BLaER1 (cell line): ENCODE results near the gene SMIM5.

Experiments
- H3K27ac ChIP-seq: shearing (Covaris generic); formaldehyde crosslinking; 2 replicates; pipeline ENCODE4 v1.8.1; 2022
- H3K27me3 ChIP-seq: shearing (Covaris generic); formaldehyde crosslinking; 2 replicates; pipeline ENCODE4 v1.8.1; 2022
- H3K36me3 ChIP-seq: shearing (Covaris generic); formaldehyde crosslinking; 2 replicates; pipeline ENCODE4 v1.8.1; 2022
- H3K4me1 ChIP-seq: shearing (Covaris generic); formaldehyde crosslinking; 2 replicates; pipeline ENCODE4 v1.8.1; 2022
- H3K4me2 ChIP-seq: shearing (Covaris generic); formaldehyde crosslinking; 2 replicates; pipeline ENCODE4 v1.8.1; 2022
- H3K4me3 ChIP-seq: shearing (Covaris generic); formaldehyde crosslinking; 2 replicates; pipeline ENCODE4 v1.8.1; 2022
- H3K9ac ChIP-seq: shearing (Covaris generic); formaldehyde crosslinking; 2 replicates; pipeline ENCODE4 v1.8.1; 2022
- H3K9me3 ChIP-seq: shearing (Covaris generic); formaldehyde crosslinking; 2 replicates; pipeline ENCODE4 v1.8.1; 2022
- H4K20me1 ChIP-seq: shearing (Covaris generic); formaldehyde crosslinking; 2 replicates; pipeline ENCODE4 v1.8.1; 2022
- Cebpa-rat ChIP-seq: shearing (Covaris generic); IDR thresholded peaks from 2 replicates; pipeline ENCODE4 v1.8.1; 2022

Gene SMIM5

DNA sequence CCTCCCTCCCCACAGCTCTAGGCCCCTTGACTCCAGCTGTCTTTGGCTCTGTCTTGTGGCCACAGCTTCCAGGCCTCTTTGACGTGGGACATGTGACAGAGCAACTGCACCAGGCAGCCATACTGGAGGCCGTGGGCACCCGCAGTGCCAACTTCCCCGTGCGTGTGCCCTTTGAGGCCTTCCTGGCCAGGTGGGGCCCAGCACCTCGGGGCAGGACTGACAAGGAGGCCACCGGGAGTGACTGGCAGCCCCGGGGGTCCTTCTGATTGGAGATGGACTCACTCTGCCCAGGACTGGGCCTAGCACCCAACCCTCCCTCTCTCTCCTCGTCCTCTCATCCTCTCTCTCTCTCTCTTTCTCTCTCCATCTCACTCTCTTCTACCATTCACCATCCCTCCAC, 30.1 kb upstream of the SMIM5 start:
- H3K27me3 ChIP-seq, result no peaks in the 10 kb centered on the region
- no peak for TF ChIP-seq Cebpa-rat
- peaks cover 45% of the 10 kb centered on the region for H3K36me3 ChIP-seq
- no peak overlapping the region for H3K4me3 ChIP-seq
- H4K20me1 ChIP-seq, result peaks cover 26% of the 10 kb centered on the region; the same call in 1 of the 2 replicates
- H3K4me2 ChIP-seq, result no peak overlapping the region
- no peak overlapping the region for H3K9ac ChIP-seq
- no peaks in the 10 kb centered on the region for H3K4me1 ChIP-seq
- no peaks in the 10 kb centered on the region for H3K9me3 ChIP-seq
- H3K27ac ChIP-seq, result no peak overlapping the region

- TF ChIP-seq Cebpa-rat, result no peak
These were observed 29.1 kb upstream of the SMIM5 start for GRCh38 chr17:75604034-75604695.

DNA sequence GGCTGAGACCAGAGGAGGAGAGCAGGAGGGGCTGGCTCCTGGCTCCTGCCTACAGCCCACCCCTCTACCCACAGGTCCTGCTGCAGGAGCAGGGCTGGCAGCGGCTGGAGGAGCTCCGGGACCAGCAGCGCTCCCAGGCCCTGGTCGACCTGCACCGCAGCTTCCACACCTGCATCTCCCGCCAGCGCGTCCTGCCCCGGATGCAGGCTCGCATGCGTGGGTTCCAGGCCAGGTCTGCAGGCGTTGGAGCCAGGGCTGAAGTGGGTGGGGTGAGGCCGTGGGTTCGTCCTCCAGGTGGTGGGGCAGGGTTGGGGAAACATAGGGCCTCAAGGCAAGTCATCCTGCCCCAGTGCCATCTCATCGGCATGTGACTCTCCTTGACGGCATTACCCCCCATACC, 27.4 kb upstream of the SMIM5 start:
- Histone ChIP-seq H4K20me1 (peaks cover 16% of the 10 kb centered on the region; the same call in 1 of the 2 replicates), H3K9me3 (no peaks in the 10 kb centered on the region), H3K27me3 (no peaks in the 10 kb centered on the region), H3K4me3 (no peak overlapping the region), H3K36me3 (peaks cover 63% of the 10 kb centered on the region), H3K27ac (no peak overlapping the region), H3K4me1 (no peaks in the 10 kb centered on the region), H3K9ac (no peak overlapping the region), H3K4me2 (no peak overlapping the region)
- no peak for TF ChIP-seq Cebpa-rat

More at GRCh38 chr17:75604034-75604695, 29.1 kb upstream of the SMIM5 start:
- no peak overlapping the region for H3K4me2 ChIP-seq
- no peaks in the 10 kb centered on the region for H3K4me1 ChIP-seq
- no peak overlapping the region for H3K27ac ChIP-seq
- no peaks in the 10 kb centered on the region for H3K9me3 ChIP-seq
- no peak overlapping the region for H3K9ac ChIP-seq
- peaks cover 51% of the 10 kb centered on the region for H3K36me3 ChIP-seq
- H4K20me1 ChIP-seq, result peaks cover 19% of the 10 kb centered on the region; the same call in 1 of the 2 replicates
- H3K27me3 ChIP-seq, result no peaks in the 10 kb centered on the region
- no peak overlapping the region for H3K4me3 ChIP-seq

GRCh38 chr17:75607086-75607485, 26.1 kb upstream of the SMIM5 start:
- no peak for TF ChIP-seq Cebpa-rat

GRCh38 chr17:75610103-75610984, 22.9 kb upstream of the SMIM5 start:
- no peak for TF ChIP-seq Cebpa-rat
- Histone ChIP-seq H3K27me3 (no peaks in the 10 kb centered on the region), H3K4me2 (no peak overlapping the region), H3K4me3 (no peak overlapping the region), H3K36me3 (peaks cover 84% of the 10 kb centered on the region), H3K9ac (peak overlapping the region; percentile 34; the same call in 1 of the 2 replicates), H3K9me3 (no peaks in the 10 kb centered on the region), H3K27ac (no peak overlapping the region), H4K20me1 (no peaks in the 10 kb centered on the region), H3K4me1 (no peaks in the 10 kb centered on the region)

More at GRCh38 chr17:75607086-75607485, 26.1 kb upstream of the SMIM5 start:
- Histone ChIP-seq H4K20me1 (peaks cover 7% of the 10 kb centered on the region; the same call in 1 of the 2 replicates), H3K4me3 (no peak overlapping the region), H3K27ac (no peak overlapping the region), H3K36me3 (peaks cover 69% of the 10 kb centered on the region), H3K4me1 (no peaks in the 10 kb centered on the region), H3K27me3 (no peaks in the 10 kb centered on the region), H3K4me2 (no peak overlapping the region), H3K9ac (no peak overlapping the region), H3K9me3 (no peaks in the 10 kb centered on the region)

DNA sequence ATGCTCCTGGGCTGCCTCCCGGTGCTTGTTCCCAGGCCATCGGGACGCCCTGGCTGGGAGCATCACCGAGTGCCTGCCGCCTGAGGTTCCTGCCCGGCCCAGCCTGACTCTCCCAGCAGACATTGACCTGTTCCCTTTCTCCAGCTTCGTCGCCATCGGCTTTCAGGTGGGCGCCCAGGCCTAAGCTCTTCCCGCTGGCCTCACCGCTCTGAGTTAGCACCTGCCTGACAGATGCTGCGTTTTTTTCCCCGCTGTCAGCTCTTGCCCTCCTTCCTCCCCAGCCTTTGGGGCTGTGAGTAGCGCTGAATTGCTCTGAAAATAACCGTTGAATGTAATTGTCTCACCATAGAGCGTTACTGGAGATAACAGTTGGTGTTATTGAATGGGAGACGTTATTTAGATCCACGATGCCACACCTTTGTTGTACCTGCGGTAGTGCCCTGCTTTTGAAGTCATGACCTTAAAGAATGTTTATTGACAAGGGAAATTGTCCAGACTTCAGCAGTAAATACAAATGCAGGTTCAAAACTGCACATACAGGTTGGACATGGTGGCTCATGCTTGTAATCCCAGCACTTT, 21.3 kb upstream of the SMIM5 start:
- peaks cover 89% of the 10 kb centered on the region for H3K36me3 ChIP-seq
- no peaks in the 10 kb centered on the region for H3K4me1 ChIP-seq
- no peak overlapping the region for H3K4me3 ChIP-seq
- no peak for TF ChIP-seq Cebpa-rat
- H4K20me1 ChIP-seq, result no peaks in the 10 kb centered on the region
- H3K9me3 ChIP-seq, result no peaks in the 10 kb centered on the region
- no peak overlapping the region for H3K4me2 ChIP-seq
- H3K9ac ChIP-seq, result no peak overlapping the region
- H3K27ac ChIP-seq, result no peak overlapping the region
- no peaks in the 10 kb centered on the region for H3K27me3 ChIP-seq

- no peak overlapping the region for H3K9ac ChIP-seq
- no peaks in the 10 kb centered on the region for H4K20me1 ChIP-seq
- H3K4me2 ChIP-seq, result no peak overlapping the region
- no peak overlapping the region for H3K27ac ChIP-seq
- H3K4me3 ChIP-seq, result no peak overlapping the region
- TF ChIP-seq Cebpa-rat, result no peak
- no peaks in the 10 kb centered on the region for H3K27me3 ChIP-seq
- H3K4me1 ChIP-seq, result no peaks in the 10 kb centered on the region
- H3K36me3 ChIP-seq, result peaks cover 91% of the 10 kb centered on the region
- H3K9me3 ChIP-seq, result no peaks in the 10 kb centered on the region
These were observed 20.2 kb upstream of the SMIM5 start for GRCh38 chr17:75612906-75613626.

DNA sequence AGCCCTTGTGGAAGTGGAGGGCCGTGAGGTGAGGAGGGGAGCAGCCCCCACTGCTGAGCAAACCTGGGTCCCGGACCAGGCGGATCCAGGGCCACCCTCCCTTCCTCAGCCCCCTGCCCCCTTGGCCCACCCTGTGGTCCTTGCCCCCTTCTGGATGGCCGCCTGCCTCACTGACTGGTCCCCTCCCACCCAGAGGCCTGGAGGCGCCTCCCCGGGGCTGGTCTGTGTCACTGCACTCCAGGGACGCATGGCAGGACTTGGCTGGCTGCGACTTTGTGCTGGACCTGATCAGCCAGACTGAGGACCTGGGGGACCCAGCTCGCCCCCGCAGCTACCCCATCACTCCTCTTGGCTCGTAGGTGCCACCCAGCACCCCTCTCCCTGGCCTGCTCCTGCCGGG, 19.2 kb upstream of the SMIM5 start:
- Histone ChIP-seq H3K4me1 (no peaks in the 10 kb centered on the region), H3K27ac (no peak overlapping the region), H3K4me3 (no peak overlapping the region), H3K27me3 (no peaks in the 10 kb centered on the region), H3K9ac (no peak overlapping the region), H3K4me2 (no peak overlapping the region), H3K9me3 (no peaks in the 10 kb centered on the region), H3K36me3 (peaks cover 96% of the 10 kb centered on the region), H4K20me1 (no peaks in the 10 kb centered on the region)
- TF ChIP-seq Cebpa-rat, result no peak

DNA sequence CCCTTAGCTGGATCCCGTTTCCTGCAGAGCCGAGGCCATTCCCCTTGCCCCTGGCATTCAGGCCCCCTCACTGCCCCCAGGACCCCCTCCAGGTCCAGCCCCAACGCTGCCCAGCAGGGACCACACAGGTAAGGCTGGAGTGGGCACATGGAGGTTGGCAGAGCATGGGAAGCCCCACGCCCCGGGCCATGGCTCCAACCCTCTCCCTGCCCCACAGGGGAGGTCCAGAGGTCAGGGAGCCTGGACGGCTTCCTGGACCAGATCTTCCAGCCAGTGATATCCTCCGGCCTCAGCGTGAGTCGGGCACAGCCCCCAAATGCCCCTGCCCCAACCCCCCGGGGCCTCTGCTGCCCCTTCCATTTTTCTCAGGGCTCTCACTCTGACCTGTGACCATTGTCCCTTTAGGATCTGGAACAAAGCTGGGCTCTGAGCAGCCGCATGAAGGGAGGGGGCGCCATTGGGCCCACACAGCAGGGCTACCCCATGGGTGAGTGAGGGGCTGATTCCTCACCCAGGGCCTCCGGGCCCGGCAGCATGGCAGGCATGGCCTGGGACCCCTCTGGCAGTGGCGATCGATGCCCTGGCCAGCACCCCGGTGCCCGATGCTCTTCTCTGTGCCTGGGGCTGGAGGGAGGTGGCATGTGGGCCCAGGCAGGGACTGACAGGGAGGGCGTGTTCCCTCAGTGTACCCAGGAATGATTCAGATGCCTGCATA, 18.5 kb upstream of the SMIM5 start:
- H3K27me3 ChIP-seq, result no peaks in the 10 kb centered on the region
- H3K4me2 ChIP-seq, result no peak overlapping the region
- no peak overlapping the region for H3K9ac ChIP-seq
- no peaks in the 10 kb centered on the region for H4K20me1 ChIP-seq
- H3K4me3 ChIP-seq, result no peak overlapping the region
- no peaks in the 10 kb centered on the region for H3K9me3 ChIP-seq
- TF ChIP-seq Cebpa-rat, result no peak
- no peak overlapping the region for H3K27ac ChIP-seq
- H3K4me1 ChIP-seq, result no peaks in the 10 kb centered on the region
- peaks cover 99% of the 10 kb centered on the region for H3K36me3 ChIP-seq
